ENCODE results near the gene ELOVL5. TPM values are rescaled to one million over a fixed set of nuclear protein-coding genes. Genes with fewer than 3 reads are reported as not detected.

Gene ELOVL5
- polyA plus RNA-seq, 1 donor from 2014 or later = 31.2 TPM

GRCh38 chr6:53352360-53352759, 3.6 kb upstream of the ELOVL5 start:
- Histone ChIP-seq H3K36me3 (ENCODE audit: insufficient read depth, low read length) (no peaks in the 10 kb centered on the region), H3K79me2 (replicated peaks; ENCODE audit: insufficient read depth, low read length) (peaks cover under 1% of the 10 kb centered on the region), H3K9me2 (ENCODE audit: insufficient read depth, low read length) (no peaks in the 10 kb centered on the region), H3K9me3 (ENCODE audit: low read length) (no peaks in the 10 kb centered on the region), H3F3A (ENCODE audit: insufficient read depth, low read length, poor library complexity, severe bottlenecking) (peaks cover 1% of the 10 kb centered on the region), H3K4me3 (ENCODE audit: low read length) (no peak overlapping the region), H2AFZ (ENCODE audit: low read depth, low read length) (no peak overlapping the region), H3K27me3 (ENCODE audit: insufficient read depth, low read depth, low read length) (no peaks in the 10 kb centered on the region), H3K27ac (ENCODE audit: low read length) (no peak overlapping the region), H3K9ac (ENCODE audit: low read length) (no peak overlapping the region), H4K20me1 (ENCODE audit: insufficient read depth) (no peaks in the 10 kb centered on the region), H3K4me2 (ENCODE audit: low read length) (no peak overlapping the region)
- TF ChIP-seq, protein P1, sequence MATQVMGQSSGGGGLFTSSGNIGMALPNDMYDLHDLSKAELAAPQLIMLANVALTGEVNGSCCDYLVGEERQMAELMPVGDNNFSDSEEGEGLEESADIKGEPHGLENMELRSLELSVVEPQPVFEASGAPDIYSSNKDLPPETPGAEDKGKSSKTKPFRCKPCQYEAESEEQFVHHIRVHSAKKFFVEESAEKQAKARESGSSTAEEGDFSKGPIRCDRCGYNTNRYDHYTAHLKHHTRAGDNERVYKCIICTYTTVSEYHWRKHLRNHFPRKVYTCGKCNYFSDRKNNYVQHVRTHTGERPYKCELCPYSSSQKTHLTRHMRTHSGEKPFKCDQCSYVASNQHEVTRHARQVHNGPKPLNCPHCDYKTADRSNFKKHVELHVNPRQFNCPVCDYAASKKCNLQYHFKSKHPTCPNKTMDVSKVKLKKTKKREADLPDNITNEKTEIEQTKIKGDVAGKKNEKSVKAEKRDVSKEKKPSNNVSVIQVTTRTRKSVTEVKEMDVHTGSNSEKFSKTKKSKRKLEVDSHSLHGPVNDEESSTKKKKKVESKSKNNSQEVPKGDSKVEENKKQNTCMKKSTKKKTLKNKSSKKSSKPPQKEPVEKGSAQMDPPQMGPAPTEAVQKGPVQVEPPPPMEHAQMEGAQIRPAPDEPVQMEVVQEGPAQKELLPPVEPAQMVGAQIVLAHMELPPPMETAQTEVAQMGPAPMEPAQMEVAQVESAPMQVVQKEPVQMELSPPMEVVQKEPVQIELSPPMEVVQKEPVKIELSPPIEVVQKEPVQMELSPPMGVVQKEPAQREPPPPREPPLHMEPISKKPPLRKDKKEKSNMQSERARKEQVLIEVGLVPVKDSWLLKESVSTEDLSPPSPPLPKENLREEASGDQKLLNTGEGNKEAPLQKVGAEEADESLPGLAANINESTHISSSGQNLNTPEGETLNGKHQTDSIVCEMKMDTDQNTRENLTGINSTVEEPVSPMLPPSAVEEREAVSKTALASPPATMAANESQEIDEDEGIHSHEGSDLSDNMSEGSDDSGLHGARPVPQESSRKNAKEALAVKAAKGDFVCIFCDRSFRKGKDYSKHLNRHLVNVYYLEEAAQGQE (IDR thresholded peaks at IDR 0.05; ENCODE audit: borderline replicate concordance) = no peak
- no peak for TF ChIP-seq TAF1 (IDR thresholded peaks at IDR 0.05; ENCODE audit: low read depth)
- no peak for TF ChIP-seq MXI1 (conservative IDR thresholded peaks at IDR 0.05; ENCODE audit: poor library complexity, severe bottlenecking)
- no peak for TF ChIP-seq SMC3 (conservative IDR thresholded peaks at IDR 0.05; ENCODE audit: poor library complexity)
- TF ChIP-seq, protein P2, sequence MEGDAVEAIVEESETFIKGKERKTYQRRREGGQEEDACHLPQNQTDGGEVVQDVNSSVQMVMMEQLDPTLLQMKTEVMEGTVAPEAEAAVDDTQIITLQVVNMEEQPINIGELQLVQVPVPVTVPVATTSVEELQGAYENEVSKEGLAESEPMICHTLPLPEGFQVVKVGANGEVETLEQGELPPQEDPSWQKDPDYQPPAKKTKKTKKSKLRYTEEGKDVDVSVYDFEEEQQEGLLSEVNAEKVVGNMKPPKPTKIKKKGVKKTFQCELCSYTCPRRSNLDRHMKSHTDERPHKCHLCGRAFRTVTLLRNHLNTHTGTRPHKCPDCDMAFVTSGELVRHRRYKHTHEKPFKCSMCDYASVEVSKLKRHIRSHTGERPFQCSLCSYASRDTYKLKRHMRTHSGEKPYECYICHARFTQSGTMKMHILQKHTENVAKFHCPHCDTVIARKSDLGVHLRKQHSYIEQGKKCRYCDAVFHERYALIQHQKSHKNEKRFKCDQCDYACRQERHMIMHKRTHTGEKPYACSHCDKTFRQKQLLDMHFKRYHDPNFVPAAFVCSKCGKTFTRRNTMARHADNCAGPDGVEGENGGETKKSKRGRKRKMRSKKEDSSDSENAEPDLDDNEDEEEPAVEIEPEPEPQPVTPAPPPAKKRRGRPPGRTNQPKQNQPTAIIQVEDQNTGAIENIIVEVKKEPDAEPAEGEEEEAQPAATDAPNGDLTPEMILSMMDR (IDR thresholded peaks at IDR 0.05; ENCODE audit: poor library complexity, severe bottlenecking) = no peak
- TF ChIP-seq EP300 (conservative IDR thresholded peaks at IDR 0.05; ENCODE audit: poor library complexity, severe bottlenecking) = no peak
- TF ChIP-seq RAD21 (conservative IDR thresholded peaks at IDR 0.05) = no peak
- no peak for TF ChIP-seq EZH2 (IDR thresholded peaks at IDR 0.05; ENCODE audit: borderline replicate concordance, insufficient read depth, low read length, poor library complexity, severe bottlenecking)
- no peak for TF ChIP-seq POLR2AphosphoS5 (IDR thresholded peaks at IDR 0.05)

DNA sequence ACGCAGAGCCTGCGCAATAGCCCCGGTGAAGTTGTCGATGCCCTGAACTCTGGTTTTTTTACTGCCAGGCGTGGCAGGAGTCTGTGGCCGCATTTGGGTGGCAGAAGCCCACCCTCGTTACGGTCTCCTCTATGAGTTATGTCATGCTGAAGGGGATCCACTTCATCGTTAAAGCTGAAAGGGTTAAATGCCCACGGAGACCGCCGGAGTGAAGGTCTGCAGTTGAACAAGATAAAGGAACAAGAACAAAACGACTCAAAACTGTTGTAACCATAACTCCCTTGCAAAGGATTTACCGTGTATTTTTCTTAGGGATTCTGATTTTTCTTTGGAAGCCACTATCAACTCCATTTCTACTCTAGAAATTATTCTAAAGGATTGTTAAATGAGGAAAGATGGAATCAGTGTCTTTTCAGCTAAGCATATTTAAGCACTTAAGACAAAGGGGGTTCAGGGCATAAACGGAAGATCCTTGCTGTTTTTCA, 501 bp upstream of the ELOVL5 start:
- Histone ChIP-seq H3K4me3 (ENCODE audit: low read length) (peak overlapping the region; percentile 91), H3K27ac (ENCODE audit: low read length) (peak overlapping the region; percentile 90), H3F3A (ENCODE audit: insufficient read depth, low read length, poor library complexity, severe bottlenecking) (peaks cover 10% of the 10 kb centered on the region), H3K4me2 (ENCODE audit: low read length) (no peak overlapping the region), H4K20me1 (ENCODE audit: insufficient read depth) (no peaks in the 10 kb centered on the region), H3K36me3 (ENCODE audit: insufficient read depth, low read length) (no peaks in the 10 kb centered on the region), H3K79me2 (replicated peaks; ENCODE audit: insufficient read depth, low read length) (peaks cover 30% of the 10 kb centered on the region), H3K9ac (ENCODE audit: low read length) (peak overlapping the region; percentile 89), H2AFZ (ENCODE audit: low read depth, low read length) (peak overlapping the region; percentile 69), H3K9me3 (ENCODE audit: low read length) (no peaks in the 10 kb centered on the region), H3K27me3 (ENCODE audit: insufficient read depth, low read depth, low read length) (no peaks in the 10 kb centered on the region), H3K9me2 (ENCODE audit: insufficient read depth, low read length) (no peaks in the 10 kb centered on the region)
- TF ChIP-seq MXI1 (conservative IDR thresholded peaks at IDR 0.05; ENCODE audit: poor library complexity, severe bottlenecking) = no peak
- TF ChIP-seq, protein P1 (IDR thresholded peaks at IDR 0.05; ENCODE audit: borderline replicate concordance) = peak; percentile 83

All from neural cell (in vitro differentiated cells).